OCI-LY3 (cell line): ENCODE results near the gene DAAM2.

Experiments used
- CTCF ChIP-seq: fragments of 200-600, 300-600 bp; sonication (generic); IDR thresholded peaks from 2 replicates; pipeline ENCODE4 v1.5.1; 2014; ENCODE audit warnings: antibody characterized with exemption, low read length, low read depth
- EZH2phosphoT487 ChIP-seq: fragments of 200-600 bp; shearing (Covaris generic); IDR thresholded peaks from 2 replicates; pipeline ENCODE4 v1.6.1; 2018; ENCODE audit warnings: antibody characterized with exemption, mixed run types, low read depth

DNA sequence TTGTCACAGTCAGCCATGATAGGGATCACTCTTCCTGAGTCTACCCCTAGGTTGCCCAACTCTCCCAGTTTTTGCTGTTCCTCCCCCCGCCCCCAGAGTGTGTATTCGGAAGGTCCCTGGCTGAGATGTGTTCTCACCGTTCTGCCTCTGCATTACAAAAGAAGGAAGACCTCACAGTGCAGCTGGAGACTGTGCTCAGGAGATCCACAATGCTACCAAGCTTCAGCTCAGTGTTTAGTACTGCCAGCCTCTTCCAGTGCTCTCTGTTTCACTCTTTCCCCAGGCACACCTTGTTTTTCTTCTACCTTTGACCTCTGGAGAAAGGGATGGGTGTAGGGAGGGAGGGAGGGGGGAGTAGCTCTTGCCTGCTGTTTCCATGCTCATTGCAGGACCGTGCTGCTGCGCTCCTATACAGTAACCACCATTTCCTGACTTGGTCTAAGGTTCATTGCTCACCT lies 155.5 kb downstream of the DAAM2 start:
- no peak for TF ChIP-seq CTCF
- no peak for TF ChIP-seq EZH2phosphoT487
